GM21528 (cell line): ENCODE data around the gene DHX38.
A peak's percentile ranks its signal among the peaks of the same experiment; 100 is the strongest.

Experiments
- ATAC-seq: cut with Tn5 transposase; IDR thresholded peaks from one replicate; pipeline ENCODE4 v1.9.1; 2021; ENCODE audit warnings: mild to moderate bottlenecking, moderate library complexity; ENCODE audit not compliant: unreplicated experiment, low FRiP score

DHX38 gene

GRCh38 chr16:72083778-72084404 lies 9.8 kb upstream of the DHX38 start:
- no peak for ATAC-seq

GRCh38 chr16:72084445-72084844 lies 9.2 kb upstream of the DHX38 start:
- ATAC-seq, result no peak

- no peak for ATAC-seq
Observed at GRCh38 chr16:72085002-72085401, 8.6 kb upstream of the DHX38 start.

GRCh38 chr16:72091217-72091616 lies 2.4 kb upstream of the DHX38 start:
- no peak for ATAC-seq

- no peak for ATAC-seq
Observed at GRCh38 chr16:72092832-72093447, 707 bp upstream of the DHX38 start.

GRCh38 chr16:72094266-72094610 lies 591 bp downstream of the DHX38 start:
- no peak for ATAC-seq

GRCh38 chr16:72098936-72099335 lies 5.3 kb downstream of the DHX38 start:
- no peak for ATAC-seq

GRCh38 chr16:72099377-72099818 lies 5.8 kb downstream of the DHX38 start:
- ATAC-seq, result peak; percentile 63

- no peak for ATAC-seq
Observed at GRCh38 chr16:72101195-72101594, 7.5 kb downstream of the DHX38 start.

GRCh38 chr16:72104905-72105304 lies 11.3 kb downstream of the DHX38 start:
- ATAC-seq, result no peak

GRCh38 chr16:72105978-72106377 lies 12.3 kb downstream of the DHX38 start:
- ATAC-seq, result no peak

GRCh38 chr16:72107371-72107770 lies 13.7 kb downstream of the DHX38 start:
- no peak for ATAC-seq

GRCh38 chr16:72108353-72109102 lies 14.9 kb downstream of the DHX38 start:
- ATAC-seq, result no peak

GRCh38 chr16:72109300-72109699 lies 15.7 kb downstream of the DHX38 start:
- no peak for ATAC-seq

- ATAC-seq, result no peak
Observed at GRCh38 chr16:72109966-72110530, 16.4 kb downstream of the DHX38 start.

GRCh38 chr16:72110662-72111615 lies 17.3 kb downstream of the DHX38 start:
- ATAC-seq, result no peak

- no peak for ATAC-seq
Observed at GRCh38 chr16:72111657-72112451, 18.2 kb downstream of the DHX38 start.

- ATAC-seq, result no peak
Observed at GRCh38 chr16:72112452-72112792, 18.8 kb downstream of the DHX38 start.

- ATAC-seq, result no peak
Observed at GRCh38 chr16:72112906-72113615, 19.4 kb downstream of the DHX38 start.
